GM23338 (cell line): ENCODE results near the gene SLC9C1. TPM values are rescaled to one million over a fixed set of nuclear protein-coding genes. Genes with fewer than 3 reads are reported as not detected.

ENCODE experiments used
- ATAC-seq: fragments of 200-7000 bp; cut with Tn5 transposase; 3 replicates; pipeline ENCODE4 v1.9.1; 2020
- DNase-seq: peaks from one replicate; pipeline ENCODE4 v3.0.0-alpha.2; 2015; ENCODE audit warnings: low spot score
- H2AFZ ChIP-seq: fragments of 200-600 bp; sonication (generic); 2 replicates; pipeline ENCODE4 v1.8.0; 2016; ENCODE audit warnings: antibody characterized with exemption, mild to moderate bottlenecking, moderate library complexity
- H3F3A ChIP-seq: fragments of 200-600 bp; sonication (generic); replicated peaks from 2 replicates; pipeline ENCODE4 v1.8.0; 2017; ENCODE audit warnings: antibody characterized with exemption, mixed run types, low read depth
- H3K27ac ChIP-seq: fragments of 200-600 bp; sonication (generic); 2 replicates; pipeline ENCODE4 v1.6.1; 2016; ENCODE audit warnings: low read depth
- H3K27me3 ChIP-seq: fragments of 200-600 bp; sonication (generic); 2 replicates; pipeline ENCODE4 v1.8.0; 2016; ENCODE audit warnings: mild to moderate bottlenecking, mixed run types, moderate library complexity; ENCODE audit not compliant: insufficient read depth
- H3K36me3 ChIP-seq: fragments of 200-600 bp; sonication (generic); 2 replicates; pipeline ENCODE4 v1.8.0; 2016; ENCODE audit warnings: mild to moderate bottlenecking; ENCODE audit not compliant: insufficient read depth
- H3K4me1 ChIP-seq: fragments of 200-600 bp; sonication (generic); 2 replicates; pipeline ENCODE4 v1.8.0; 2016; ENCODE audit warnings: mild to moderate bottlenecking, moderate library complexity; ENCODE audit not compliant: insufficient read depth
- H3K4me2 ChIP-seq: fragments of 200-600 bp; sonication (generic); 2 replicates; pipeline ENCODE4 v1.7.1; 2017; ENCODE audit warnings: mixed run types
- H3K4me3 ChIP-seq: fragments of 200-600 bp; sonication (generic); 2 replicates; pipeline ENCODE4 v1.6.1; 2016; ENCODE audit warnings: mixed run types
- H3K79me2 ChIP-seq: fragments of 200-600 bp; sonication (generic); replicated peaks from 2 replicates; pipeline ENCODE4 v1.8.0; 2017; ENCODE audit warnings: mild to moderate bottlenecking; ENCODE audit not compliant: insufficient read depth
- H3K9me2 ChIP-seq: fragments of 200-600 bp; sonication (generic); 2 replicates; pipeline ENCODE4 v1.8.0; 2017; ENCODE audit not compliant: insufficient read depth
- H4K20me1 ChIP-seq: fragments of 200-600 bp; sonication (generic); replicated peaks from 2 replicates; pipeline ENCODE4 v1.8.0; 2017; ENCODE audit warnings: mild to moderate bottlenecking; ENCODE audit not compliant: insufficient read depth
- H3K27ac Mint-ChIP-seq: 2 replicates; pipeline ENCODE4 v1.8.0; 2020; ENCODE audit warnings: inconsistent platforms, mild to moderate bottlenecking, moderate library complexity, mixed read lengths
- H3K27me3 Mint-ChIP-seq: 3 replicates; pipeline ENCODE4 v1.8.0; 2022; ENCODE audit warnings: low read depth, mild to moderate bottlenecking, moderate library complexity, mixed read lengths, inconsistent platforms; ENCODE audit not compliant: insufficient read depth, poor library complexity
- H3K36me3 Mint-ChIP-seq: 3 replicates; pipeline ENCODE4 v1.8.0; 2021; ENCODE audit warnings: low read depth, mild to moderate bottlenecking, inconsistent platforms, moderate library complexity, mixed read lengths
- H3K4me1 Mint-ChIP-seq: 3 replicates; pipeline ENCODE4 v1.8.0; 2020; ENCODE audit warnings: mild to moderate bottlenecking, inconsistent platforms, mixed read lengths
- H3K4me3 Mint-ChIP-seq: 3 replicates; pipeline ENCODE4 v1.8.0; 2021; ENCODE audit warnings: moderate library complexity, mild to moderate bottlenecking, inconsistent platforms, mixed read lengths
- H3K9me3 Mint-ChIP-seq: 3 replicates; pipeline ENCODE4 v1.8.0; 2020; ENCODE audit warnings: moderate library complexity, mild to moderate bottlenecking, inconsistent platforms, mixed read lengths
- CREB1 ChIP-seq: fragments of 250-450 bp; sonication (Bioruptor Pico); IDR thresholded peaks from 2 replicates; pipeline ENCODE4 v1.5.0; 2020; ENCODE audit warnings: low read depth, mild to moderate bottlenecking, moderate library complexity
- EZH2 ChIP-seq: fragments of 200-600 bp; sonication (generic); IDR thresholded peaks from one replicate; pipeline ENCODE4 v1.8.0; 2017; ENCODE audit warnings: antibody characterized with exemption, mild to moderate bottlenecking, low read depth; ENCODE audit not compliant: unreplicated experiment
- EZH2phosphoT487 ChIP-seq: fragments of 200-600 bp; sonication (generic); IDR thresholded peaks from one replicate; pipeline ENCODE4 v1.8.1; 2018; ENCODE audit warnings: antibody characterized with exemption; ENCODE audit not compliant: unreplicated experiment
- JUNB ChIP-seq: IDR thresholded peaks from one replicate; pipeline ENCODE4 v1.6.1; 2016; ENCODE audit warnings: antibody characterized with exemption; ENCODE audit not compliant: unreplicated experiment
- NANOG ChIP-seq: IDR thresholded peaks from 2 replicates; pipeline ENCODE4 v1.6.1; 2016; ENCODE audit warnings: antibody characterized with exemption, borderline replicate concordance
- POLR2AphosphoS5 ChIP-seq: IDR thresholded peaks from 2 replicates; pipeline ENCODE4 v1.6.1; 2016; ENCODE audit warnings: antibody characterized with exemption, low read depth
- STAT1 ChIP-seq: IDR thresholded peaks from one replicate; pipeline ENCODE4 v1.6.1; 2016; ENCODE audit warnings: antibody characterized with exemption; ENCODE audit not compliant: unreplicated experiment
- ZNF114 ChIP-seq: fragments of 250-450 bp; sonication (Bioruptor Pico); IDR thresholded peaks from 2 replicates; pipeline ENCODE4 v1.5.0; 2020; ENCODE audit warnings: mild to moderate bottlenecking, moderate library complexity
- ZNF331 ChIP-seq: fragments of 250-450 bp; sonication (Bioruptor Pico); IDR thresholded peaks from 2 replicates; pipeline ENCODE4 v1.5.0; 2020; ENCODE audit warnings: low read depth, mild to moderate bottlenecking, moderate library complexity
- polyA plus RNA-seq: library from polyadenylated mRNA; unstranded; fragments of >200 nt; fragmentation: Nextera tagmentation; extraction: Ambion mirVana; gene quantifications from 2 replicates; pipeline ENCODE4 v1.2.1, GENCODE V29; 2016
- total RNA-seq: library from RNA; depleted of rRNA; stranded (reverse); fragments of >200 nt; shearing (Covaris generic); gene quantifications from 2 replicates; pipeline ENCODE4 v1.2.3, GENCODE V29; 2014
- TF ChIP-seq, protein P1 (sequence below): IDR thresholded peaks from one replicate; pipeline ENCODE4 v1.6.1; 2018; ENCODE audit warnings: antibody characterized with exemption; ENCODE audit not compliant: unreplicated experiment
- TF ChIP-seq, protein P2 (sequence below), 2 experiments: fragments of 200-600 bp in 1 of 2; sonication (generic) in 1 of 2; conservative IDR thresholded peaks; 2 replicates each; pipeline versions ENCODE4 v1.5.1 to v1.6.1; 2016 to 2017; ENCODE audit warnings: antibody characterized with exemption in 2 of 2, low read depth in 2 of 2, mild to moderate bottlenecking in 2 of 2, moderate library complexity in 1 of 2
- TF ChIP-seq, protein P3 (sequence below): fragments of 250-450 bp; sonication (Bioruptor Pico); IDR thresholded peaks from 2 replicates; pipeline ENCODE4 v1.5.0; 2020; ENCODE audit warnings: mild to moderate bottlenecking, moderate library complexity

Gene SLC9C1
- total and polyA plus RNA-seq, 2 experiments from 2014 or later, result 0.97 to 1.8 TPM

- TF ChIP-seq, protein P1, sequence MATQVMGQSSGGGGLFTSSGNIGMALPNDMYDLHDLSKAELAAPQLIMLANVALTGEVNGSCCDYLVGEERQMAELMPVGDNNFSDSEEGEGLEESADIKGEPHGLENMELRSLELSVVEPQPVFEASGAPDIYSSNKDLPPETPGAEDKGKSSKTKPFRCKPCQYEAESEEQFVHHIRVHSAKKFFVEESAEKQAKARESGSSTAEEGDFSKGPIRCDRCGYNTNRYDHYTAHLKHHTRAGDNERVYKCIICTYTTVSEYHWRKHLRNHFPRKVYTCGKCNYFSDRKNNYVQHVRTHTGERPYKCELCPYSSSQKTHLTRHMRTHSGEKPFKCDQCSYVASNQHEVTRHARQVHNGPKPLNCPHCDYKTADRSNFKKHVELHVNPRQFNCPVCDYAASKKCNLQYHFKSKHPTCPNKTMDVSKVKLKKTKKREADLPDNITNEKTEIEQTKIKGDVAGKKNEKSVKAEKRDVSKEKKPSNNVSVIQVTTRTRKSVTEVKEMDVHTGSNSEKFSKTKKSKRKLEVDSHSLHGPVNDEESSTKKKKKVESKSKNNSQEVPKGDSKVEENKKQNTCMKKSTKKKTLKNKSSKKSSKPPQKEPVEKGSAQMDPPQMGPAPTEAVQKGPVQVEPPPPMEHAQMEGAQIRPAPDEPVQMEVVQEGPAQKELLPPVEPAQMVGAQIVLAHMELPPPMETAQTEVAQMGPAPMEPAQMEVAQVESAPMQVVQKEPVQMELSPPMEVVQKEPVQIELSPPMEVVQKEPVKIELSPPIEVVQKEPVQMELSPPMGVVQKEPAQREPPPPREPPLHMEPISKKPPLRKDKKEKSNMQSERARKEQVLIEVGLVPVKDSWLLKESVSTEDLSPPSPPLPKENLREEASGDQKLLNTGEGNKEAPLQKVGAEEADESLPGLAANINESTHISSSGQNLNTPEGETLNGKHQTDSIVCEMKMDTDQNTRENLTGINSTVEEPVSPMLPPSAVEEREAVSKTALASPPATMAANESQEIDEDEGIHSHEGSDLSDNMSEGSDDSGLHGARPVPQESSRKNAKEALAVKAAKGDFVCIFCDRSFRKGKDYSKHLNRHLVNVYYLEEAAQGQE, result no peak
- TF ChIP-seq CREB1 (CRISPR knock-in tag) (no peak), EZH2phosphoT487 (no peak), STAT1 (no peak), JUNB (no peak), ZNF114 (CRISPR knock-in tag) (no peak), EZH2 (no peak), POLR2AphosphoS5 (no peak), ZNF331 (CRISPR knock-in tag) (no peak)
- TF ChIP-seq, protein P2, sequence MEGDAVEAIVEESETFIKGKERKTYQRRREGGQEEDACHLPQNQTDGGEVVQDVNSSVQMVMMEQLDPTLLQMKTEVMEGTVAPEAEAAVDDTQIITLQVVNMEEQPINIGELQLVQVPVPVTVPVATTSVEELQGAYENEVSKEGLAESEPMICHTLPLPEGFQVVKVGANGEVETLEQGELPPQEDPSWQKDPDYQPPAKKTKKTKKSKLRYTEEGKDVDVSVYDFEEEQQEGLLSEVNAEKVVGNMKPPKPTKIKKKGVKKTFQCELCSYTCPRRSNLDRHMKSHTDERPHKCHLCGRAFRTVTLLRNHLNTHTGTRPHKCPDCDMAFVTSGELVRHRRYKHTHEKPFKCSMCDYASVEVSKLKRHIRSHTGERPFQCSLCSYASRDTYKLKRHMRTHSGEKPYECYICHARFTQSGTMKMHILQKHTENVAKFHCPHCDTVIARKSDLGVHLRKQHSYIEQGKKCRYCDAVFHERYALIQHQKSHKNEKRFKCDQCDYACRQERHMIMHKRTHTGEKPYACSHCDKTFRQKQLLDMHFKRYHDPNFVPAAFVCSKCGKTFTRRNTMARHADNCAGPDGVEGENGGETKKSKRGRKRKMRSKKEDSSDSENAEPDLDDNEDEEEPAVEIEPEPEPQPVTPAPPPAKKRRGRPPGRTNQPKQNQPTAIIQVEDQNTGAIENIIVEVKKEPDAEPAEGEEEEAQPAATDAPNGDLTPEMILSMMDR (conservative IDR thresholded peaks at IDR 0.05; ENCODE audit: low read depth in 2 of 2), result no peak
Measured at GRCh38 chr3:112302150-112302830, 8.3 kb upstream of the SLC9C1 start (continued).

GRCh38 chr3:112298781-112299180 is 4.8 kb upstream of the SLC9C1 start:
- ATAC-seq, result no peak
- H3K4me1 Mint-ChIP-seq, result peaks cover 17% of the 10 kb centered on the region; the same call in 2 of the 3 replicates
- DNase-seq, result no peak
- Histone ChIP-seq H3K79me2 (no peaks in the 10 kb centered on the region), H3K27me3 (no peaks in the 10 kb centered on the region), H3F3A (peaks cover 14% of the 10 kb centered on the region; the same call in 1 of the 2 replicates), H4K20me1 (no peaks in the 10 kb centered on the region), H3K9me2 (no peaks in the 10 kb centered on the region), H3K4me2 (no peak overlapping the region), H3K27ac (no peak overlapping the region), H3K4me3 (no peak overlapping the region), H2AFZ (no peak overlapping the region), H3K4me1 (peaks cover 35% of the 10 kb centered on the region), H3K36me3 (no peaks in the 10 kb centered on the region)
- no peak overlapping the region for H3K4me3 Mint-ChIP-seq
- TF ChIP-seq STAT1 (no peak), NANOG (no peak), ZNF114 (CRISPR knock-in tag) (no peak)
- TF ChIP-seq, protein P3, sequence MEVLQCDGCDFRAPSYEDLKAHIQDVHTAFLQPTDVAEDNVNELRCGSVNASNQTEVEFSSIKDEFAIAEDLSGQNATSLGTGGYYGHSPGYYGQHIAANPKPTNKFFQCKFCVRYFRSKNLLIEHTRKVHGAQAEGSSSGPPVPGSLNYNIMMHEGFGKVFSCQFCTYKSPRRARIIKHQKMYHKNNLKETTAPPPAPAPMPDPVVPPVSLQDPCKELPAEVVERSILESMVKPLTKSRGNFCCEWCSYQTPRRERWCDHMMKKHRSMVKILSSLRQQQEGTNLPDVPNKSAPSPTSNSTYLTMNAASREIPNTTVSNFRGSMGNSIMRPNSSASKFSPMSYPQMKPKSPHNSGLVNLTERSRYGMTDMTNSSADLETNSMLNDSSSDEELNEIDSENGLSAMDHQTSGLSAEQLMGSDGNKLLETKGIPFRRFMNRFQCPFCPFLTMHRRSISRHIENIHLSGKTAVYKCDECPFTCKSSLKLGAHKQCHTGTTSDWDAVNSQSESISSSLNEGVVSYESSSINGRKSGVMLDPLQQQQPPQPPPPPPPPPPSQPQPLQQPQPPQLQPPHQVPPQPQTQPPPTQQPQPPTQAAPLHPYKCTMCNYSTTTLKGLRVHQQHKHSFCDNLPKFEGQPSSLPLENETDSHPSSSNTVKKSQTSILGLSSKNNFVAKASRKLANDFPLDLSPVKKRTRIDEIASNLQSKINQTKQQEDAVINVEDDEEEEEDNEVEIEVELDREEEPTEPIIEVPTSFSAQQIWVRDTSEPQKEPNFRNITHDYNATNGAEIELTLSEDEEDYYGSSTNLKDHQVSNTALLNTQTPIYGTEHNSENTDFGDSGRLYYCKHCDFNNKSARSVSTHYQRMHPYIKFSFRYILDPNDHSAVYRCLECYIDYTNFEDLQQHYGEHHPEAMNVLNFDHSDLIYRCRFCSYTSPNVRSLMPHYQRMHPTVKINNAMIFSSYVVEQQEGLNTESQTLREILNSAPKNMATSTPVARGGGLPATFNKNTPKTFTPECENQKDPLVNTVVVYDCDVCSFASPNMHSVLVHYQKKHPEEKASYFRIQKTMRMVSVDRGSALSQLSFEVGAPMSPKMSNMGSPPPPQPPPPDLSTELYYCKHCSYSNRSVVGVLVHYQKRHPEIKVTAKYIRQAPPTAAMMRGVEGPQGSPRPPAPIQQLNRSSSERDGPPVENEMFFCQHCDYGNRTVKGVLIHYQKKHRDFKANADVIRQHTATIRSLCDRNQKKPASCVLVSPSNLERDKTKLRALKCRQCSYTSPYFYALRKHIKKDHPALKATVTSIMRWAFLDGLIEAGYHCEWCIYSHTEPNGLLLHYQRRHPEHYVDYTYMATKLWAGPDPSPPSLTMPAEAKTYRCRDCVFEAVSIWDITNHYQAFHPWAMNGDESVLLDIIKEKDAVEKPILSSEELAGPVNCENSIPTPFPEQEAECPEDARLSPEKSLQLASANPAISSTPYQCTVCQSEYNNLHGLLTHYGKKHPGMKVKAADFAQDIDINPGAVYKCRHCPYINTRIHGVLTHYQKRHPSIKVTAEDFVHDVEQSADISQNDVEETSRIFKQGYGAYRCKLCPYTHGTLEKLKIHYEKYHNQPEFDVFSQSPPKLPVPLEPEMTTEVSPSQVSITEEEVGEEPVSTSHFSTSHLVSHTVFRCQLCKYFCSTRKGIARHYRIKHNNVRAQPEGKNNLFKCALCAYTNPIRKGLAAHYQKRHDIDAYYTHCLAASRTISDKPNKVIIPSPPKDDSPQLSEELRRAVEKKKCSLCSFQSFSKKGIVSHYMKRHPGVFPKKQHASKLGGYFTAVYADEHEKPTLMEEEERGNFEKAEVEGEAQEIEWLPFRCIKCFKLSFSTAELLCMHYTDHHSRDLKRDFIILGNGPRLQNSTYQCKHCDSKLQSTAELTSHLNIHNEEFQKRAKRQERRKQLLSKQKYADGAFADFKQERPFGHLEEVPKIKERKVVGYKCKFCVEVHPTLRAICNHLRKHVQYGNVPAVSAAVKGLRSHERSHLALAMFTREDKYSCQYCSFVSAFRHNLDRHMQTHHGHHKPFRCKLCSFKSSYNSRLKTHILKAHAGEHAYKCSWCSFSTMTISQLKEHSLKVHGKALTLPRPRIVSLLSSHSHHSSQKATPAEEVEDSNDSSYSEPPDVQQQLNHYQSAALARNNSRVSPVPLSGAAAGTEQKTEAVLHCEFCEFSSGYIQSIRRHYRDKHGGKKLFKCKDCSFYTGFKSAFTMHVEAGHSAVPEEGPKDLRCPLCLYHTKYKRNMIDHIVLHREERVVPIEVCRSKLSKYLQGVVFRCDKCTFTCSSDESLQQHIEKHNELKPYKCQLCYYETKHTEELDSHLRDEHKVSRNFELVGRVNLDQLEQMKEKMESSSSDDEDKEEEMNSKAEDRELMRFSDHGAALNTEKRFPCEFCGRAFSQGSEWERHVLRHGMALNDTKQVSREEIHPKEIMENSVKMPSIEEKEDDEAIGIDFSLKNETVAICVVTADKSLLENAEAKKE, result no peak
- no peak overlapping the region for H3K27ac Mint-ChIP-seq
- peaks cover 24% of the 10 kb centered on the region; the same call in 2 of the 3 replicates for H3K36me3 Mint-ChIP-seq
- H3K27me3 Mint-ChIP-seq, result peaks cover 2% of the 10 kb centered on the region
- peaks cover 13% of the 10 kb centered on the region for H3K9me3 Mint-ChIP-seq
